HG03457 (cell line): ENCODE measurements around the gene MTMR2.
"Not testable (repeated sequence)": the region's sequence is repeated elsewhere in the genome, so short reads cannot be mapped to it uniquely, and the experiment has no call there.

Experiments used
- ATAC-seq: cut with Tn5 transposase; IDR thresholded peaks from one replicate; pipeline ENCODE4 v1.9.1; 2021; ENCODE audit warnings: moderate number of reproducible peaks; ENCODE audit not compliant: unreplicated experiment

MTMR2 gene

DNA sequence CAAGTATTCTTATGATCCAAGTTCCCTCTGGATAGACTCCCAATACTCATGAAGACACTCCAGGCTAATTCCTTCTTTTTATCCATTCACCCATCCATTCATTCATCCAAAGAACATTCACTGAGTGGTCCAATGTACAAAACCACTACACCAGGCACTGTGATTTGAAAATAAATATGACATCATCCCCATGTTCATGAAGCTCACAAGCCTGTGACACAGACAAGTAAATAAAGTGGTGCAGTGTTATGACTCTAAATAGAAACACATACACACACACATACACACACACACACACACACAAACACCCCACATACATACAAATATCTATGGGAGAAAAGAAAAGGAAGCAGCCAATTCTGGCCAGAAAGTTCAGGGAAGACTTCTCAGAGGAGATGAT is 35.5 kb downstream of the MTMR2 start:
- ATAC-seq: no peak

GRCh38 chr11:95886462-95886861 is 37.4 kb downstream of the MTMR2 start:
- no peak for ATAC-seq

DNA sequence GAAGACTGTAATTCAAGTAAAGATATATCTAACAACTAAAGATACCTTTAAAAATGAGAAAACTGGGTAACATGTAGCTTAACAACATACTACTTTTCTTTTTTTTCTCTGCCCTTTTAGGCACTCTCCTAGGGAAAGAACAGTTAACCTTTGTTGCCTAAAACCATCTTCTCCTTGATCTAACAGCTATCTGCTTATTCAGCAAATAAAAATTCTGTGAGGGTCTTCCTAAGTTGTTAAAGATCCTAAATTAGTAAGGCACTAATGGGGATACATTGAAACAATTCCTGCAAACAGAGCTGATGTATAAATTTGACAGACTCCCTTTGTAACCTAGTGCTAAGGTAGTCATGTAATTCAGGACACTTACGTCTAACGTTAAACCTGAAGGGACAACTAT is 39.1 kb downstream of the MTMR2 start:
- ATAC-seq: no peak

- ATAC-seq: no peak
These were observed 39.5 kb downstream of the MTMR2 start for GRCh38 chr11:95884376-95884775.

DNA sequence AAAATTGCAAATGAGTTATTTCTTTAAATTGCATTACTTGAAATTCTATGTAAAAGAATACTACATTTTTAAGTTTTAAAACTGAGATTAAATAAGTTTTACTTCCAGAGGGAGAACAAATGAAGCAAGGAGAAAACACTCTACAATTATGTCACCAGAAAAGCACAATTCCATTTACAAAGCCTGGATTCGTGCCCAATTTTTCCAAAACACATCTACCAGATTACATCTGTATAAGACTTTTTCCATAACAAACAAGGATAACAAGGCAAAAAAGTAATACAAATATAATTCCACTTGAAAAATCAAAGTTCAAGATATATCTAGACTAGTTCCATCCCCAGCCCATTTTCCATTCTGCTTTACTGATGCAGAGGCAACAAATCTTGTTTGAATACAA is 40.5 kb downstream of the MTMR2 start:
- no peak for ATAC-seq

DNA sequence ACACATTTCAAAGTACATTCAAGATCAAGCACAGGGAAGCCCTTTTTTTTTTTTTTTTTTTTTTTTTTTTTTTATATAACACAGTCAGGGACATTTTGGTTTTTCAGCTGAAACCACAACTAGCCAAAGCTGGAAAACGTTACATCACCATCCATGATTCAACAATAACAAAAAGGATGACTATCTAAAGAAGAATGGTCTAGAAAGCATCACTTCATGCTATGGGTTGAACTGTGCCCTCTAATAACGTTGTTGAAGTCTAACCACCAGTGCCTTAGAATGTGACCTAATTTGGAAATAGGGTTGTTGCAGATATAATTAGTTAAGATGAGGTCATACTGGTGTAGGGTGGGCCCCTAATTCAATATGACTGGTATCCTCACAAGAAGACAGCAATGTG is 46.6 kb downstream of the MTMR2 start:
- no peak for ATAC-seq

GRCh38 chr11:95870877-95871276 is 53.0 kb downstream of the MTMR2 start:
- not testable (repeated sequence) for ATAC-seq

- no peak for ATAC-seq
These were observed 56.8 kb downstream of the MTMR2 start for GRCh38 chr11:95867105-95867504.

DNA sequence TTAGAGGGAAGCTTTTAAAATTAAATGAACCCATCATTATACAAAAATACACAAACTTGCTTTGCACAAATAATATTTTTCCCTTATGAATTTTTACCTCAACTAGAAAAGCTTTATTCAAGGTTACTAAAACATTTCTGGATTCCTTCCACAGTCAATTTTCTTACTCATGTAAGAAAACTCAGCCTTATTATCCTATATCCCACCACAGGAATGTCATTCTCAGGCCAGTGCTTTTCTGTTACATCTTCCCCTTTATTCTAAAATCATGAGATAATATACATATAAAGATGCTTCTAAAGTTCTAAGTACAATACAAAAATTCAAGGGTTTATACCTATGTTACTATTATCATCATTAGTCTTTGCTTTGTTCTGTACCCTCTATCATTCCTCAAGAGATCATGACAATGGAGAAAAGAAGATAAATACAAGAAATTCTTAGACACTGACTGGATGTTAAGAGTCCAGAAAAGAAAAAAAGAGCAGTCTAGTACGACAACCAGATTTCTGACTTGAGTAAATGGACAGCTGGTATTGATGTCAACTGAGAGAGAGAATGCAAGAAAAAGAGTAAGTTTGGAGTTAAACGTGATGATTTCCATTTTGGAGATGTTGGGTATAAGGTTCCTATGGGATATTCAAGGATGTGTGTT is 60.3 kb downstream of the MTMR2 start:
- no peak for ATAC-seq

DNA sequence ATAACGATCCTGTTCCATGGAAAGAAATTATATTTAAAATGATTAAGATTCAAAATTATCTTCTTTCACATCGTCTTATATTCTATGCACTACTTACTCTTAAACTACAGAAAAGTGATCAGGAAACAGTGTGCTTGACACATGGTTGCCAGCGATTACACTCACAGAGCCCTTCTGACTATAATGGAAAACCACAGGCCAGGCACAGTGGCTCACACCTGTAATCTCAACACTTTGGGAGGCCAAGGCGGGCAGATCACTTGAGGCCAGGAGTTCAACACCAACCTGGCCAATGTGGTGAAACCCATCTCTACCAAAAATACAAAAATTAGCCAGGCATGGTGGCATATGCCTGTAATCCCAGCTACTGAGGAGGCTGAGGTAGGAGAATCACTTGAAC is 63.9 kb downstream of the MTMR2 start:
- not testable (repeated sequence) for ATAC-seq

- ATAC-seq: not testable (repeated sequence)
These were observed 69.5 kb downstream of the MTMR2 start for GRCh38 chr11:95854362-95854761.

DNA sequence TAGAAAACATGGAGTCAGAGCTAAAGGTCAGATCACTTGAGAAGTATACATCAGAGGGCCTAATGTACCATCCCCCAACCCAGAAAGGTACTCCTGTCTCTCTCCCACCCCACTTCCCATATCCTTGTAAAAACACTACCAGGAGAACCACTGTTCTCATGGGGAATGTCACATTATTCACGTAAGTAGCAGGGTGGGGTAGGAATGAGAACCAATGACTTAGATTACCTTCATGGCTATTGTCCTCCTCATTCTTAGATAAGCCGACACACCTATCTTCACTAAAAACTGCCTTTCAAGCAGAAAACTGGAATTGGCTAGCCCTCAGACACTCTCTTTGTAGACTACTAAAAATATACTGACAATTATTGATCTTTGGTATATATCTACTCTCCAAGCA is 70.0 kb downstream of the MTMR2 start:
- ATAC-seq: no peak

DNA sequence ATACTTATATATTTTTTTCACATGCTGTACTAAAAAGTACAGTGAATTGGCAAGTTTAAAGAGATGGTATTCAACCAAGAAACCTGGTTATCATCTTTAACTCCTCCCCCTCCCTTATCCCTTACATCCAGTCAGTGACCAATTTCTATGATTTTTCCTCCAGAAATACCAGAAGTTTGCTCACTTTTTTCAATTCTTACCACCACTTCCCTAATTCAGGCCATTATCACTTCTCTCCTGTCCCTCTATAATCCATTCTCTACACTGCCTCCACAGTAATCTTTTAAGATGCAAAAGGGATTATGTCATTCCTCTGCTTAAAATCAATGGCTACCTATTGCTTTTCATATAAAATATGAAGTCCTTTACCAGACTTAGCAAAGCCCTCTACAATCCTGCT is 70.8 kb downstream of the MTMR2 start:
- ATAC-seq: no peak

GRCh38 chr11:95850137-95850536 is 73.8 kb downstream of the MTMR2 start:
- no peak for ATAC-seq

DNA sequence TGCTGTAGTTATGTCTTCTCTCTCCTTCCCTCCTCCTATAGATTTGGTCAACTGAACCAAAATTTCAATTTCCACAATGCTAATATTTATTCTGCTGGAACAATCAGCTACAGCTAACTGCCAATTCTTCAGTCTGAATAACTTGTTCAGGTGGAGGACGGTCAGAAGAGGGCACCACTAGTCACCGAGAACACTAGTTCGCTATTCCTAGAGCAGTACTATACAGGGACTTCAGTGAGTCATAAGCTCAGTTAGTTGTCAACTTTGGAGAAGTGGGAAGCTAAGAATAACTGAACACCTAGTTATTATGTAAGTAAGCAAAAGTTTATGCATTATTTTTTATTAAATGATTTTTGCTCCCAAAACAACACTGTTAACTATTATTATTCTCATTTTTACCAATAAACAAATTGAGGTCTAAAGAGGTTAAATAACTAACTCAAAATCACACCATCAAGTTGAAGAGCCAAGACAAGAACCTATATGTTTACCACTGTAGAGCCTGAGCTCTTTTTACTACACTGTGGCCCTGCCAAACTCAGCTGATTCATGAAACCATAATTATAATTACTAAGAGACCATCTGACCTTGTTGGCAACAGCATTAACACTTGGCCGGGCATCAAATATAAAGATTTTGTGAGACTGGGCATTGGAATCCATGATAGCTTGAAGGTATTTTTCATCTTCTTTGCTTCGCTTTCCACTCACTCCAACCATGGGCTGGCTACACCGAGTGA is 74.7 kb downstream of the MTMR2 start:
- no peak for ATAC-seq

DNA sequence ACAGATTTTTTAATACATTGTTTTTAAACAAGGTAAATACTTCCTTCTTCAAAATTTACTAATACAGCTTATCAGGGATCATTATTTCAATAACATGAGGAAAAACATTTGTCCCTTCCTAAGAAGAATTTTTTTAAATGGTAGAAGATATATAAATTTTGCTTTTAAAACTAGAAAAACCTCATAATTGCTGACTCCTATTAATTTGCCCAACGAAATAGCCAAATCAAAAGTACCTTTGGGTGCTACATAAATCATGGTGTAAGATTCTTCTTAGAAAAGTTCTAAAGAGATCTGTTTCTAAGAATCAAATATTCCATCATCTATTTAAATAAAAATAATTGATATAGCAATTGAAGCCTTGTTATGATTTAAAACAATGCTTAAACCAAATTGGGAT is 78.7 kb downstream of the MTMR2 start:
- ATAC-seq: no peak

DNA sequence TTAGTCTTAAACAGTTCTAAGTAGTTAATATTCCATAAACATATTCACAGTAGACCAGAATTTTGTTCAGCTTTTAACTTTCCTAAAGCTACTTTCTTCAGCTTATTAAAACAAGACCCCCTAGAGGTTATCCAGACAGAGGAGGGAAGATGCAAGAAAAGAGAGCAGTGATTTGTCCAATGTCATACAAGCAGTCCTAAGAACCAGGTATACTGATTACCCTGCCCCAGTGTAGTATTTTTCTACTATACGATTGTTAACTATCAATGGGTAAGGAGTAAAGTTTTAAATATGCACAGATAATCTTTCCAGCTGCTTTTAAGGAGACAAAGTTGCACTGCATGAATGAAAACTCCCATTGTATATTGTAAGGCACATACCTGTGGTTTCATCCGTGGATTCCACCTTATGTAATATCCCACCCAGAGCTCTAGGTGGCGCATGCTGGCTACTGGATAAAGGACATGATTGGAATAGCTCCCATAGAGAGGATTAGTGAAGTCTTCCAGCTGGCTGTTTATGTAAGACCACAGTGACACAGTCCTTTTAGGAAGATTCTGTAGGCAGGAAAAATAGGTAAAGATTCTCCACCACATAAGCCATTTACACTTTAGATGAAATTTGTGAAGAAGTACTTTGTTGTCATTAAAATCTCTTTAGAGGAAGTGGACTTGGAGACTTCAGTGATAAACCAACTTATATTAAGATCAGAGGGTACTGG is 88.0 kb downstream of the MTMR2 start:
- ATAC-seq: peak; percentile 76

GRCh38 chr11:95835351-95835750 is 88.6 kb downstream of the MTMR2 start:
- no peak for ATAC-seq

GRCh38 chr11:95833378-95833777 is 90.5 kb downstream of the MTMR2 start:
- no peak for ATAC-seq

DNA sequence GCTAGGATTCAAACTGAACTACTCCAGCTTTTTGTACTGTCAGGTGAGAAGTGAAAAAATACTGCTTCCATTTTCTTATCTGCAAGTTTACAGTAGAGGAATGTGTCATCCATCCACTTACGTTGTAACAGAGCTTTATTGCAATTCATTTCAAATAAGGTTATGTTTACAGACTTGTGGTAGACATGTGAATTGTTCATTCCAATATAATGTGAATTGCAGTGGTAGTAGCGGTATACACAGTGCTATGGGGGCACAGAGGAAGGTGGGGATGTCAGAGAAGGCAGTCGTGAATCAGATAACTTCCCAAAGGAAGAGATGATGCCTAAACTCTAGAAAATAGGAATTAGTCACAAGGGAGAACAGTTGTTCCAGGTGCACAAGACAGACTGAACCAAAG is 91.1 kb downstream of the MTMR2 start:
- ATAC-seq: no peak

DNA sequence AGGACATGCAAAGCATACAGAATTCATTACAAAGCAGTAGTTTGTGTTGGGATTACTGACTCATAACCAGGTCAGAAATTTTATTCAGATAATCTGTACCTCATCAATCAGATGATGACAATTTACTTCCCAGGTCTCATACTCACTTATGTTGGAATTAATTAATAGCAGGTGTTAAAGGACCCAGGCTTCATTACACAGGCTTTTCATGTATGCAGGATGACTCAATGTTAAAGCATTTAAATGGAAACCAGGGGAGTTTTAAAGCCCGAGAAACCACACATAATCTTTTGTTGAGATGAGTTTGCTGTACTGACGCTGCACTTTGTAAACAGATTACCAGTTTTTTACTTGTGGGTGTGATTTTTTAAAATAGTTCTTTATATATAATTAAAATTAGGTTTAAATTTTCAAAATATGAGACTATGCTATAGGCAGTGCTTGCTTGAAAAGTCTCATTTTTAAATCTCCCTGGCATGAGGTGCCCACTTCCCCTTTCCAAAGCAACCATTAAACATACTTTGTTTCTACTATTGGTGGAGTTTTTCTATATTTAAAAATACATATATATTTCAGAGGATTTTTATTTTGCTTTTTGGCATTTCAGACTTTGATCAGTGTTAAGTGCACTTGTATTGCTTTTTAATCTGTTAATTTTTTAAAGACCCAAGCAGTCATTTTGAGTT is 92.6 kb downstream of the MTMR2 start:
- ATAC-seq: no peak
